HG02571 (cell line): Measurements from ENCODE around the gene CHN1.

Experiments
- ATAC-seq: cut with Tn5 transposase; IDR thresholded peaks from one replicate; pipeline ENCODE4 v1.9.1; 2021; ENCODE audit warnings: mild to moderate bottlenecking, moderate library complexity; ENCODE audit not compliant: unreplicated experiment

The CHN1 gene

DNA sequence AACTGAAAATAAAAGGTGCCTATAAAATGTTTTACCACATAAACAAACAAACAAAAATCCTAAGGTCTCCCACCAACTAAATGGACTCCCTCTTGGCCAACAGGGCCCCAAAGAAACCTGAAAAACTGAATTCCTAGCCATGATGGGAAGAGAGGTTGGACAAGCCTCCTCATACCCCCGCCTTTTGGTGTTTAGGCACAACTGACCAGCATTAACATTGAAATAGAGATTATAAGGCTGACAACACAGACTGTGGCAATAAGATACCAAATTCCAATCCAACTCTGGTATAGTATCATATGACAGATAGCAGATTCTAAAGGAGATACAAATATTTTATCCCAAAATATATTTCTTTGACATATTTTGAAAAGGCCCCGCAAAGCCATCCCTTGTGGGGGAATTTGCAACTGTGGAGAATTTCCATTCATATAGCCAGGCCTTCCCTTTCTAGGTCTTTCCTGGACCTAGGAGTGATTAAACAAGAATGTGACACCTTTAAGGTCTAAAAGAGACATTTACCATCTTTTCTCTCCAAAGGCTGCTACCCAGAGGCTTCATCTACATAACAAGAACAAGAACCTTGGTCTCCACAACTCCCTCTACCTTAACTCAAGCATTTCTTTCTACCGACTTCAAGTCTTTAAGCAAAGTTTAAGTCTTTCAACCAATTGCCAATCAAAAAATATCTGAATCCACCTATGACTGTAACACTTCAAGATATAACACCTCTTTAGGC, 80.0 kb downstream of the CHN1 start:
- no peak for ATAC-seq

- no peak for ATAC-seq
Observed at GRCh38 chr2:174924061-174924693, 81.0 kb downstream of the CHN1 start.

GRCh38 chr2:174919947-174920595, 85.1 kb downstream of the CHN1 start:
- no peak for ATAC-seq

DNA sequence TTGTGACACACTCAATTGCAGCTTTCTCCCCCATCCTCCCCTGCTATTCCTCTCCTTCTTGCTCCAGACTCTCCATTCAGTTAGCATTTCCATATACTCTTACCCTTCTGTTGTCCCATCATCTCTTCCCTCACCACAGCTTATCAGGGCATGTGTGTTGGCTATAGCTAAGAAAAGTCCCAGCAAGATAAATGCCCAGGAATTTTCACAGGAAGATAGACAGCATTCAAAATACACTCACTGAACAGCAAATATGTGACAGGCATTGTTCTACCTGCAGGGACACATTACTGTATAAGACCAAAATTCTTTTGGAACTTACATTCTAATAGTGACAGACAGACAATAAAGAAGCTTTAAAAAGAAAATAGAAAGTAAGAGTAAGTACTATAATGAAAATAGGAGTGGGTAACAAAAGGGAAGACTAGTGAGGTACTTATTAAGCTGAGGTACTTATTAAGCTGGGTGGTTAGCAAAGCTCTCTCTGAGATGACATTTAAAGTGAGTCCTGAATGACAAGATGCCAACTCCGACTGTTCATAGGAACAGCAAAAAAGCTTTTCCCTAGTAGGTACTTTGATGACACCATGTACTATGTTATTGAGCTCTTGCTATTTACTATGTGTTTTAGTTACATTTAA, 86.2 kb downstream of the CHN1 start:
- ATAC-seq = no peak

DNA sequence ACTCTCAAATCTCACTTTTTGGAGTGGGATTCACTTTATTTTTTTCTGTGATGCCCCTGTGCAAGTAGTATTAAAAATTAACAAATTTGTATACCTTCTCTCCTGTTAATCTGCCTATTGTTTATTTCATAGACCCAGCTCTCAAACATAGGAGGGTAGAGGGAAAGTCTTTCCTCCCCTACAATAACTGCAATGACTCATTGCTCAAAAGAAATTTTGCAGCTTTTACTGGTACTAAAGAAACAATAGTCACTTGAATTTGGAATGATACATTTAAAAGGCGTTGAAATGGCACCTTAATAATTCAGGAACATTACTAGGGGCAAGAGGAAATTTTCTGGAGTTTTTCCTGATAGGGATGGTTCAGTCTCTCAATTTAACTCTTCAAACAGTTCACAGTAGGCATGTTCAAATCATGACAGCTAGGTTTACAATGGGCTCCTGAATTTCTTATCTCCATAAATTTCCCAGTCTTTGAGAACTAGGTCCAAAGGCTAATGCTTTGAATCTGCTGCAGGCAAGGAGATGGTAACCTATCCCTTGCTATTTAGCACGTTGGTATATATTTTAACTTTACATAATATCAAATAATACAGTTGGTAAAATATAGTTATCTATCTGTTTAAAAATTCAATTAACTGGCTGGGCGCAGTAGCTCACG, 88.8 kb downstream of the CHN1 start:
- no peak for ATAC-seq

DNA sequence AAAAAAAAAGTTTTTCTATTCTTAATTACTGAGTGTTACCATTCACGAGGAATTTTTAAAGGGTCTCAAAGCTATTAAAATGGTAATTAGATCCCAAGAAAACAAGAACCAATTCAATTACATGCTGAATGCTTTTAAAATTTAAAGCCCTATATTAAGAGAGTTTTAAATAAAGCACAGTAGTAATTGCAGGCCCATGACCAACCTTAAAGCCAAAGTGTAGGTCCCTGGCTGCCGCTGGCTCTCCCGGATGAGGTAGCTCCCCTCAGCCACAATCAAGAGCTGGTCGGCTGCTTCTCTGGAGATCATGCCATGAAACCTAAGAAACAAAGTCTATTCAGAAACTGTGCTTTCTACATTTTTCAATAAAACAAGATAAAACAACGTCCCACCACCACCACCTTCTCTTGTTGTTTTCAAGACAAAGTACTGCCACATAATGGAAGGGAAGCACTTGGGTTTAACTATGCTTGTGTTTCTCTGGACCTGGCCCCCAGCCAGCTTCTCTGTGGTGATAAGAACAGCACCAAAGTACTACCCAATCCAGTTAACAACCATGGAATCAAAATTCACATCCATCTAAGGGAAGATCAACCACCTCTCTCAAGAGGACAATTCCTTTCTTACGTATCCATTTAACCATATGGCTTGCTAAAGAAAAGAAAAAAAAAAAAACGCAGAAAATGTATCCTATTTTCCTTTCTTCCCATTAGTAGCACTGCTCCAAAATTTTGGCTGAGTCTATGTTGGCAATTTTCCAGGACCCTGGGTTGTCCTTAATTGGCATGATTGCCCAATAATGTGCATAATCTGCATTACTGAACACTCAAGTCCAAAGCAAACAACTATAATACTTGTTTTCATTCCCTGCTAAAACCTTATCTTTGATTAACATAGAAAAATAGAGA, 90.1 kb downstream of the CHN1 start:
- no peak for ATAC-seq

GRCh38 chr2:174908284-174908683, 96.9 kb downstream of the CHN1 start:
- ATAC-seq = no peak

DNA sequence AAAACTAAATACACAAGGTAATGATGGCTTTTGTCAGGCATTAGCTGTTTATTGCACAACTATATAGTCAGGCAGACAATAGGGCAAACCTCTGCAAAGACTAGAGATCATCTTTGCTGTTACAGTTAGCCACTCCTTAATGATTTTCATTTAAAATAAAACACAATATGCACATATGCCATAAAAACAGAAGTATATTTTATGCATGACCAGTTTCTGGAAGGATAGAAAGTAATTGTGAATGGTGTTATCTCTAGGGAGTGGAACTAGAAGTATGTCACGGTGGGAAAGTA, 102.0 kb downstream of the CHN1 start:
- ATAC-seq = no peak

GRCh38 chr2:174902506-174903263, 102.5 kb downstream of the CHN1 start:
- ATAC-seq = no peak

GRCh38 chr2:174901075-174901474, 104.1 kb downstream of the CHN1 start:
- no peak for ATAC-seq

- ATAC-seq = no peak
Observed at GRCh38 chr2:174897286-174897685, 107.9 kb downstream of the CHN1 start.

DNA sequence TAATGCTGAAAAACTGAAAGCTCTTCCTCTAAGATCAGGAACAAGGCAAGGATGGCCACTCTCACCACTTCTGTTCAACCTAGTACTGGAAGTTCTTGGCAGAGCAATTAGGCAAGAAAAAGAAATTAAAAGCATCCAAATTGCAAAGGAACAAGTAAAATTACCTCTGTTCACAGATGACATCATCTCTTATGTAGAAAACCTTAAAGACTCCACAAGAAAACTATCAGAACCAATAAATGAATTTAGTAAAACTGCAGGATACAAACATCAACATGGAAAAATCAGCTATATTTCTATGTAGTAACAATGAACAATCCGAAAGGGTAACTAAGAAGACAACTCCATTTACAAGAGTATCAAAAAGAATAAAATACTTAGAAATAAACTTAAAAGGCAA, 112.2 kb downstream of the CHN1 start:
- ATAC-seq = no peak

DNA sequence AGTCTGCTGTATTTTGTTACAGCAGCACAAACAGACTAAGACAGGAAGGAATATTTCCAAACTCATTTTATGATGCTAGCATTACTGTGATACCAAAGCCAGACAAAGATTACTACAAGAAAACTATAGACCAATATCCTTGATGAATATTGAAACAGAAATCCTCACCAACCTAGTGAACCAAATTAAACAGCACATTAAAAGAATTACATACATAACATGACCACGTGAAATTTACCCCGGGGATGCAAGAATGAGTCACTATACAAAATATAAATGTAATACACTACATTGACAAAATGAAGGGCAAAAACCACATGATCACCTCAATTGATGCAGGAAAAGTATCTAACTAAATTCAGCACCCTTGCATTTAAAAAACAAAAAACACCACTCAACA, 112.6 kb downstream of the CHN1 start:
- no peak for ATAC-seq

- ATAC-seq = no peak
Observed at GRCh38 chr2:174888646-174889271, 116.4 kb downstream of the CHN1 start.

DNA sequence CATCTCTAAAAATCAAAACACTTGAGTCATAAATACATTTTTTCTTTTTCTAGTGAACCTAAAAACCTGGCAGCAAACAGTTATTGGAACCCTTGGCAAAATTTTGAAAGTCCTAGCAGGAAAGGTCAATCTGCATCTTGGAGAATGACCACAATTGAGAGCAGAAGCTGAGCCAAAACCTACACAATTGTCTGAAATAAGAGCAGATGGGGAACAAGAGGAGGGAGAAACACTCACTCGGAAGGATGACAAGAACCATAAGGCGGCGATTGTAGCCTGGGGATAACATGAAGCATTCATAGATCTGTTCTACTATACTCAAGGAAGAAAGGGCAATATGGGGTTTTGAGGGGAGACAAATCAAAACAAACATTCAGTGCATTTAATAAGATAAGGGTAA, 117.0 kb downstream of the CHN1 start:
- ATAC-seq = no peak

DNA sequence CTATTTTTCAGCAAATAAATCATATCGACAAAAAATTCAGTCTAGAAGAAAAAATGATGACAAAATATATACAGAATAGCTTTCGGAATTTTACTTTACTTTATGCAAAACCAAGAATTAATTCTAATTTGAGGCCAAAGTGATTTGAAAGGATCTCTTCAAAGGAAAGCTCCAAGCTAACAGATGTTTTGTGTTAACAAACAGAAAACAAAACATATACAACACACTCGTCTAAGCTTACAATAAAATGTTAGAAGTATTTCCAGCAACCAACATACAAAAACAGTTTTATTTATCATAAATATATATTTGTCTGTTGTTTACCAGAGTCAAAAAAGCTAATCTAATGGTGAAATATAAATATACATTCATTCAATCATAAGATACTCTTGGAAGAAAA, 122.8 kb downstream of the CHN1 start:
- ATAC-seq = no peak

- no peak for ATAC-seq
Observed at GRCh38 chr2:174881678-174882077, 123.5 kb downstream of the CHN1 start.

GRCh38 chr2:174878537-174879147, 126.5 kb downstream of the CHN1 start:
- no peak for ATAC-seq

GRCh38 chr2:174877751-174878150, 127.4 kb downstream of the CHN1 start:
- no peak for ATAC-seq
